Mesothelial cell of epicardium (in vitro differentiated cells): ENCODE results near the gene BLACAT1. TPM values are rescaled to one million over a fixed set of nuclear protein-coding genes. Genes with fewer than 3 reads are reported as not detected.
"Not testable (repeated sequence)": the region's sequence is repeated elsewhere in the genome, so short reads cannot be mapped to it uniquely, and the experiment has no call there.

ENCODE experiments used
- DNase-seq, 2 experiments: peaks; one replicate each; pipeline ENCODE4 v3.0.0; 2021; ENCODE audit warnings: low spot score in 2 of 2; ENCODE audit not compliant: unreplicated experiment in 2 of 2
- H3K27ac Mint-ChIP-seq: 2 replicates; pipeline ENCODE4 v1.8.0; 2021; ENCODE audit warnings: mixed read lengths
- H3K27me3 Mint-ChIP-seq: 2 replicates; pipeline ENCODE4 v1.8.0; 2021; ENCODE audit warnings: low read depth, mixed read lengths
- H3K36me3 Mint-ChIP-seq: 2 replicates; pipeline ENCODE4 v1.8.0; 2021; ENCODE audit warnings: mixed read lengths
- H3K4me1 Mint-ChIP-seq: 2 replicates; pipeline ENCODE4 v1.8.0; 2021; ENCODE audit warnings: mixed read lengths
- H3K4me3 Mint-ChIP-seq: 2 replicates; pipeline ENCODE4 v1.8.0; 2021; ENCODE audit warnings: mild to moderate bottlenecking, moderate library complexity, mixed read lengths
- H3K9me3 Mint-ChIP-seq: 2 replicates; pipeline ENCODE4 v1.8.0; 2021; ENCODE audit warnings: mixed read lengths
- CTCF ChIP-seq: fragments of 200-600 bp; sonication (generic); IDR thresholded peaks from one replicate; pipeline ENCODE4 v1.5.0; 2021; ENCODE audit warnings: antibody characterized with exemption; ENCODE audit not compliant: unreplicated experiment
- microRNA-seq: library from miRNA; unstranded; fragments of <30 nt; microRNA quantifications from one replicate; pipeline ENCODE4 v1.2.0, GENCODE V29; 2021; ENCODE audit warnings: inconsistent platforms, mixed read lengths
- total RNA-seq: library from RNA; stranded (reverse); gene quantifications from 3 replicates; pipeline ENCODE4 v1.2.1, GENCODE V29; 2021

BLACAT1 gene
- total RNA-seq, 1 donor from 2014 or later, result 0.74 TPM

GRCh38 chr1:205417870-205418635, 37.8 kb downstream of the BLACAT1 start:
- no peaks in the 10 kb centered on the region for H3K9me3 Mint-ChIP-seq
- H3K4me3 Mint-ChIP-seq, result no peak overlapping the region
- H3K36me3 Mint-ChIP-seq, result no peaks in the 10 kb centered on the region
- no peak overlapping the region for H3K27ac Mint-ChIP-seq
- peaks cover 26% of the 10 kb centered on the region for H3K27me3 Mint-ChIP-seq
- no peak for DNase-seq
- no peak for TF ChIP-seq CTCF
- peaks cover 6% of the 10 kb centered on the region for H3K4me1 Mint-ChIP-seq

- TF ChIP-seq CTCF, result no peak
Observed at GRCh38 chr1:205416322-205416721, 39.5 kb downstream of the BLACAT1 start.

GRCh38 chr1:205410581-205411298, 45.1 kb downstream of the BLACAT1 start:
- H3K27ac Mint-ChIP-seq, result no peak overlapping the region
- H3K4me3 Mint-ChIP-seq, result no peak overlapping the region
- no peak for DNase-seq
- H3K27me3 Mint-ChIP-seq, result peaks cover 31% of the 10 kb centered on the region
- no peak for TF ChIP-seq CTCF
- H3K9me3 Mint-ChIP-seq, result no peaks in the 10 kb centered on the region
- H3K4me1 Mint-ChIP-seq, result no peaks in the 10 kb centered on the region
- no peaks in the 10 kb centered on the region for H3K36me3 Mint-ChIP-seq

More at GRCh38 chr1:205416322-205416721, 39.5 kb downstream of the BLACAT1 start:
- Mint-ChIP-seq H3K36me3 (no peaks in the 10 kb centered on the region), H3K27ac (no peak overlapping the region), H3K4me3 (no peak overlapping the region), H3K4me1 (peaks cover 6% of the 10 kb centered on the region), H3K9me3 (no peaks in the 10 kb centered on the region), H3K27me3 (peaks cover 23% of the 10 kb centered on the region)
- DNase-seq, result no peak

GRCh38 chr1:205407970-205408369, 47.9 kb downstream of the BLACAT1 start:
- Mint-ChIP-seq H3K4me3 (no peak overlapping the region), H3K4me1 (no peaks in the 10 kb centered on the region), H3K36me3 (no peaks in the 10 kb centered on the region), H3K9me3 (peaks cover 3% of the 10 kb centered on the region), H3K27me3 (peaks cover 35% of the 10 kb centered on the region), H3K27ac (no peak overlapping the region)
- DNase-seq, result no peak
- TF ChIP-seq CTCF, result no peak

GRCh38 chr1:205406252-205406651, 49.6 kb downstream of the BLACAT1 start:
- H3K4me3 Mint-ChIP-seq, DNase-seq, H3K4me1 Mint-ChIP-seq, H3K27ac Mint-ChIP-seq, H3K9me3 Mint-ChIP-seq, H3K36me3 Mint-ChIP-seq: not testable (repeated sequence)
- H3K27me3 Mint-ChIP-seq, result peaks cover 28% of the 10 kb centered on the region

Small RNAs within 50 kb of the gene (microRNA-seq; reads per million reads assigned to microRNA genes)
- gene MIR135B, result 1,117 reads per million, percentile 81 among the genes with 10 or more reads in this experiment

Other genes starting within 250 kb of the BLACAT1 start
- gene DSTYK, start 244.3 kb downstream of the BLACAT1 start, total RNA-seq, result 18.3 to 19.5 TPM (median 18.3 TPM) in 3 replicates
- 6.1 to 6.8 TPM (median 6.5 TPM) in 3 replicates for gene TMCC2, start 228.1 kb downstream of the BLACAT1 start, total RNA-seq
- 5.7 to 6.2 TPM (median 5.8 TPM) in 3 replicates for gene NUAK2, start 134.3 kb downstream of the BLACAT1 start, total RNA-seq
- gene KLHDC8A, start 99.1 kb downstream of the BLACAT1 start, total RNA-seq, result 0.51 to 1.2 TPM (median 0.79 TPM) in 3 replicates
- gene LEMD1, start 34.0 kb downstream of the BLACAT1 start, total RNA-seq, result 1.3 to 1.9 TPM (median 1.6 TPM) in 3 replicates
- 28.7 to 33.2 TPM (median 31.1 TPM) in 3 replicates for gene CDK18, start 48.6 kb upstream of the BLACAT1 start, total RNA-seq
- gene ELK4, start 176.0 kb upstream of the BLACAT1 start, total RNA-seq, result 32.2 to 36.8 TPM (median 34.8 TPM) in 3 replicates
- 7.0 to 7.5 TPM (median 7.1 TPM) in 3 replicates for gene SLC45A3, start 224.5 kb upstream of the BLACAT1 start, total RNA-seq